Measurements from ENCODE around the gene POU2F3.
"Not testable (repeated sequence)": the region's sequence is repeated elsewhere in the genome, so short reads cannot be mapped to it uniquely, and the experiment has no call there.

The POU2F3 gene

GRCh38 chr11:120245434-120245833 lies 5.5 kb downstream of the POU2F3 start:
- Histone ChIP-seq H3K36me3 (ENCODE audit: control insufficient read depth, insufficient read depth, low read length) (no peaks in the 10 kb centered on the region), H3K9ac (ENCODE audit: low read depth, low read length) (no peak overlapping the region), H3K9me3 (ENCODE audit: control insufficient read depth, insufficient read depth, low read length) (no peaks in the 10 kb centered on the region), H3K4me1 (ENCODE audit: control insufficient read depth, insufficient read depth, low read length) (peaks cover 25% of the 10 kb centered on the region), H3K27me3 (ENCODE audit: control insufficient read depth, insufficient read depth, low read length) (peaks cover 27% of the 10 kb centered on the region), H3K4me3 (ENCODE audit: low read depth, low read length) (no peak overlapping the region)

GRCh38 chr11:120248551-120249278 lies 8.8 kb downstream of the POU2F3 start:
- Histone ChIP-seq H3K4me1 (ENCODE audit: control insufficient read depth, insufficient read depth, low read length) (peaks cover 25% of the 10 kb centered on the region), H3K4me3 (ENCODE audit: low read depth, low read length) (no peak overlapping the region), H3K36me3 (ENCODE audit: control insufficient read depth, insufficient read depth, low read length) (no peaks in the 10 kb centered on the region), H3K9ac (ENCODE audit: low read depth, low read length) (no peak overlapping the region), H3K27me3 (ENCODE audit: control insufficient read depth, insufficient read depth, low read length) (peaks cover 4% of the 10 kb centered on the region), H3K9me3 (ENCODE audit: control insufficient read depth, insufficient read depth, low read length) (no peaks in the 10 kb centered on the region)

GRCh38 chr11:120249279-120250262 lies 9.6 kb downstream of the POU2F3 start:
- Histone ChIP-seq H3K27me3 (ENCODE audit: control insufficient read depth, insufficient read depth, low read length) (no peaks in the 10 kb centered on the region), H3K4me3 (ENCODE audit: low read depth, low read length) (no peak overlapping the region), H3K9ac (ENCODE audit: low read depth, low read length) (no peak overlapping the region), H3K9me3 (ENCODE audit: control insufficient read depth, insufficient read depth, low read length) (no peaks in the 10 kb centered on the region), H3K4me1 (ENCODE audit: control insufficient read depth, insufficient read depth, low read length) (peaks cover 21% of the 10 kb centered on the region), H3K36me3 (ENCODE audit: control insufficient read depth, insufficient read depth, low read length) (no peaks in the 10 kb centered on the region)

DNA sequence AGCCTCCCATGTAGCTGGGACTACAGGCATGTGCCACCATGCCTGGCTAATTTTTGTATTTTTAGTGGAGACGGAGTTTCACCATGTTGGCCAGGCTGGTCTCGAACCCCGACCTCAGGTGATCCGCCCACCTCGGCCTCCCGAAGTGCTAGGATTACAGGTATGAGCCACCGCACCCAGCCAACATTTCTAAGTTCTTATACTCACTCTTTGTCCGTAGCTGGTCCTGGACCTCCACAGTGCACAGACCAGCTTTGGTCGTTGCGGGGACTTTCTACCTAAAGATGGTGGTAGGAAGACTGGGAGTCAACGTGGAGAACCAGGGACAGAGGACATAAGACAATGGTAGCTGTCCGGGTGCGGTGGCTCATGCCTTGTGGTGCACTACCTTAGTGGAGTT lies 13.4 kb downstream of the POU2F3 start:
- not testable (repeated sequence) for H3K4me3 ChIP-seq (ENCODE audit: low read depth, low read length); H3K9ac ChIP-seq (ENCODE audit: low read depth, low read length); H3K36me3 ChIP-seq (ENCODE audit: control insufficient read depth, insufficient read depth, low read length); H3K9me3 ChIP-seq (ENCODE audit: control insufficient read depth, insufficient read depth, low read length); H3K27me3 ChIP-seq (ENCODE audit: control insufficient read depth, insufficient read depth, low read length)
- H3K4me1 ChIP-seq (ENCODE audit: control insufficient read depth, insufficient read depth, low read length) = peaks cover 22% of the 10 kb centered on the region

- Histone ChIP-seq H3K36me3 (ENCODE audit: control insufficient read depth, insufficient read depth, low read length) (no peaks in the 10 kb centered on the region), H3K4me1 (ENCODE audit: control insufficient read depth, insufficient read depth, low read length) (peaks cover 14% of the 10 kb centered on the region), H3K27me3 (ENCODE audit: control insufficient read depth, insufficient read depth, low read length) (peaks cover 9% of the 10 kb centered on the region), H3K9me3 (ENCODE audit: control insufficient read depth, insufficient read depth, low read length) (no peaks in the 10 kb centered on the region), H3K4me3 (ENCODE audit: low read depth, low read length) (peak overlapping the region; percentile 51), H3K9ac (ENCODE audit: low read depth, low read length) (peak overlapping the region; percentile 48)
Observed at GRCh38 chr11:120254788-120255518, 15.0 kb downstream of the POU2F3 start.

DNA sequence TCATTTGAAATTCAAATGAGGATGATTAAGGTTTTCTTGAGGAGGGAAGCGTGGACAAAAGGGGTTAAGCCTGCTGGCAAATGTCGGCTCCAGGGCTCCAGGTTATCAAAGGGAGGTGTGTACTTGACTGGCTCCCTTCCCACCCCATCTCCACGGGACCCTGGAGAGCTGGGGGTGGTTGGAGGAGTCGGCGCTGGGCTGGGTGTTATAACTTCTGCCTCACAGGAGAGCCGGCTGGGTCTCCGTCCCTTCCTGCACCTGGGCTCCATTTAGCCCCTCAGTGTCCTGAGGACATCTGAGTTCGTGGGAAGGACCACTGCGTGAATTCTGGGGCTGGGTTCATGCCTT lies 15.6 kb downstream of the POU2F3 start:
- peaks cover 9% of the 10 kb centered on the region for H3K27me3 ChIP-seq (ENCODE audit: control insufficient read depth, insufficient read depth, low read length)
- peak overlapping the region; percentile 51 for H3K4me3 ChIP-seq (ENCODE audit: low read depth, low read length)
- H3K9ac ChIP-seq (ENCODE audit: low read depth, low read length) = peak overlapping the region; percentile 42

GRCh38 chr11:120256178-120256577 lies 16.2 kb downstream of the POU2F3 start:
- no peaks in the 10 kb centered on the region for H3K9me3 ChIP-seq (ENCODE audit: control insufficient read depth, insufficient read depth, low read length)
- H3K27me3 ChIP-seq (ENCODE audit: control insufficient read depth, insufficient read depth, low read length) = peaks cover 9% of the 10 kb centered on the region
- H3K4me1 ChIP-seq (ENCODE audit: control insufficient read depth, insufficient read depth, low read length) = peaks cover 16% of the 10 kb centered on the region
- H3K36me3 ChIP-seq (ENCODE audit: control insufficient read depth, insufficient read depth, low read length) = no peaks in the 10 kb centered on the region
- H3K9ac ChIP-seq (ENCODE audit: low read depth, low read length) = no peak overlapping the region
- H3K4me3 ChIP-seq (ENCODE audit: low read depth, low read length) = no peak overlapping the region

More for the DNA sequence above, 15.6 kb downstream of the POU2F3 start:
- H3K9me3 ChIP-seq (ENCODE audit: control insufficient read depth, insufficient read depth, low read length) = no peaks in the 10 kb centered on the region
- H3K36me3 ChIP-seq (ENCODE audit: control insufficient read depth, insufficient read depth, low read length) = no peaks in the 10 kb centered on the region
- peaks cover 14% of the 10 kb centered on the region for H3K4me1 ChIP-seq (ENCODE audit: control insufficient read depth, insufficient read depth, low read length)

DNA sequence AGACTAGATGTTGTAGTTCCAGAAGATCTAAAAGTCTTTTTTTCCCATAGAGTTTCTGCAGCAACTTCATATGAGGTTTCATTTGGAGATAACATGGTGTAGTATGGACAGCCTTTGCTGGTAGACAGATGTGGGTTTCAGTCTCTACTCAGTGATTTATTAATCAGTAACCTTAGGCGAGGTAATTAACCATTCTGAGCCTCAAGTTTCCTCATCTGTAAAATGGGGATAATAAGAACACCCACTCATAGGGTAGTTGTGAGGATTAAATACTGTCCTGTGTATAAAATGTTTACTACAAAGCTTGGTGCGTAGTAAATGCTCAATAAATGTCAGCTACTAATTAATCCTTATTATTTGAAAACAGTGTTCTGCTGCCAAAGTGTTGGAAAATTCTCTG lies 16.8 kb downstream of the POU2F3 start:
- peaks cover 9% of the 10 kb centered on the region for H3K27me3 ChIP-seq (ENCODE audit: control insufficient read depth, insufficient read depth, low read length)
- no peak overlapping the region for H3K9ac ChIP-seq (ENCODE audit: low read depth, low read length)
- H3K4me3 ChIP-seq (ENCODE audit: low read depth, low read length) = no peak overlapping the region
- peaks cover 22% of the 10 kb centered on the region for H3K4me1 ChIP-seq (ENCODE audit: control insufficient read depth, insufficient read depth, low read length)
- no peaks in the 10 kb centered on the region for H3K36me3 ChIP-seq (ENCODE audit: control insufficient read depth, insufficient read depth, low read length)
- no peaks in the 10 kb centered on the region for H3K9me3 ChIP-seq (ENCODE audit: control insufficient read depth, insufficient read depth, low read length)

DNA sequence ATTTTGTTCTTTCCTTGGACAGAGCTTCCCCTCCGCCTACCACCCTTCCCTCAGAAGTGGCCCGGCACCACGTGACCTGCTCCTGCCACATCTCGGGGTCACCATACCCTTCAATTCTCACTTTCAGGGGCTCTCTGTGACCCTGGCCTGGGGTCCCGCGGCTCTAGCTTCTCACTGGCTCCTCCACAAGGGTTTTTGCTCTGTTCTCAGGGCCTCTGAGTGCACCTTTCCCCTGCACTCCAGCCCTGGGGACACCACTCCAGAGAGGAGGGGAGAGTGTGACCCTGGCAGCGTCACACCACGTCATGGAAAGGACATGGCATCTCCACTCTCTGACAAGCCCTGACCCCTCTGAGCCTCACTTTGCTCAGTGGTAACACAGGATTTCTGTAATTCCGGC lies 17.4 kb downstream of the POU2F3 start:
- Histone ChIP-seq H3K9me3 (ENCODE audit: control insufficient read depth, insufficient read depth, low read length) (no peaks in the 10 kb centered on the region), H3K27me3 (ENCODE audit: control insufficient read depth, insufficient read depth, low read length) (peaks cover 9% of the 10 kb centered on the region), H3K4me1 (ENCODE audit: control insufficient read depth, insufficient read depth, low read length) (peaks cover 23% of the 10 kb centered on the region), H3K4me3 (ENCODE audit: low read depth, low read length) (no peak overlapping the region), H3K9ac (ENCODE audit: low read depth, low read length) (no peak overlapping the region), H3K36me3 (ENCODE audit: control insufficient read depth, insufficient read depth, low read length) (no peaks in the 10 kb centered on the region)

GRCh38 chr11:120258661-120259060 lies 18.7 kb downstream of the POU2F3 start:
- Histone ChIP-seq H3K36me3 (ENCODE audit: control insufficient read depth, insufficient read depth, low read length) (no peaks in the 10 kb centered on the region), H3K9ac (ENCODE audit: low read depth, low read length) (no peak overlapping the region), H3K27me3 (ENCODE audit: control insufficient read depth, insufficient read depth, low read length) (peaks cover 9% of the 10 kb centered on the region), H3K9me3 (ENCODE audit: control insufficient read depth, insufficient read depth, low read length) (no peaks in the 10 kb centered on the region), H3K4me1 (ENCODE audit: control insufficient read depth, insufficient read depth, low read length) (peaks cover 23% of the 10 kb centered on the region), H3K4me3 (ENCODE audit: low read depth, low read length) (no peak overlapping the region)

DNA sequence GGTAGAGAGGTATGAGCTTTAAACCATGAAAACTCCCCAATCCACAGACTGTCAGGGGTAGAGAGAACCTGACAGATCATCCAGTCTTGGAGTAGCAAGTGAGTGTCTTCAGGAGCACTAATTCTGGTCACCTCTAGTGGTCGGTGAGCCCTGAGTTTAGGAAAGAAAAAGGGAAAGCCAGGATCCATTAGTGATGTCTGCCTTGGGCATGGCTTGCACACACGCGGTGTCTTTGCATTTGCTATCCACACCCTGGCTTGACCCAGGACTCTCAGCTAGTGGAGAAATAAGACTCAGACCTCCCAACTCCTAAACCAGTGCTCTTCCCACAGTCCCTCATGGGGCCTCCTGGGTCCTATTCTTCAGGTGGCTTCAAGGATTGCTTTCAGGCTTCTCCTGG lies 19.3 kb downstream of the POU2F3 start:
- Histone ChIP-seq H3K36me3 (ENCODE audit: control insufficient read depth, insufficient read depth, low read length) (no peaks in the 10 kb centered on the region), H3K9me3 (ENCODE audit: control insufficient read depth, insufficient read depth, low read length) (no peaks in the 10 kb centered on the region), H3K27me3 (ENCODE audit: control insufficient read depth, insufficient read depth, low read length) (peaks cover 9% of the 10 kb centered on the region), H3K9ac (ENCODE audit: low read depth, low read length) (no peak overlapping the region), H3K4me1 (ENCODE audit: control insufficient read depth, insufficient read depth, low read length) (peaks cover 23% of the 10 kb centered on the region), H3K4me3 (ENCODE audit: low read depth, low read length) (no peak overlapping the region)
